Caco-2 (cell line): ENCODE measurements around the gene CARD6. TPM values are rescaled to one million over a fixed set of nuclear protein-coding genes. Genes with fewer than 3 reads are reported as not detected.

Experiments
- BruUV-seq: library from RNA; stranded (reverse); fragments of 400-500 nt; replicated peaks from 2 replicates; lab custom pipeline; 2021; lab: Mats Ljungman, UMichigan
- CTCF ChIA-PET: fragments of 300-600 bp; sonication (Branson Sonifier 250); formaldehyde crosslinking; loops from one replicate; lab custom pipeline; 2022; ENCODE audit warnings: antibody characterized with exemption; lab: Charles Lee
- POLR2A ChIA-PET: fragments of 300-600 bp; sonication (Branson Sonifier 250); formaldehyde crosslinking; loops from one replicate; lab custom pipeline; 2022; ENCODE audit warnings: antibody characterized with exemption; lab: Charles Lee
- DNase-seq, 2 experiments: peaks; one replicate each; pipeline versions ENCODE4 v3.0.0 to v3.0.0-alpha.2; 2020 to 2022
- H3K27me3 ChIP-seq: replicated peaks from 2 replicates; pipeline ENCODE4 v1.6.0; 2011; ENCODE audit warnings: low read length; ENCODE audit not compliant: control insufficient read depth, insufficient read depth
- H3K36me3 ChIP-seq: 2 replicates; pipeline ENCODE4 v1.5.1; 2011; ENCODE audit warnings: low read length; ENCODE audit not compliant: control insufficient read depth, insufficient read depth
- H3K4me1 ChIP-seq: fragments of 250-450 bp; sonication (Bioruptor Pico); 2 replicates; pipeline ENCODE4 v1.5.1; 2020; ENCODE audit warnings: mild to moderate bottlenecking
- H3K4me3 ChIP-seq: 2 replicates; pipeline ENCODE4 v1.5.1; 2011; ENCODE audit warnings: low read depth, mild to moderate bottlenecking, control low read depth, low read length
- H3K9me3 ChIP-seq: fragments of 250-450 bp; sonication (Bioruptor Pico); 2 replicates; pipeline ENCODE4 v1.5.1; 2020; ENCODE audit warnings: mild to moderate bottlenecking, moderate library complexity
- H3K27ac Mint-ChIP-seq: one replicate; pipeline ENCODE4 v1.8.0; 2022; ENCODE audit warnings: mixed read lengths; ENCODE audit not compliant: unreplicated experiment
- H3K27me3 Mint-ChIP-seq: one replicate; pipeline ENCODE4 v1.8.0; 2022; ENCODE audit warnings: mixed read lengths; ENCODE audit not compliant: insufficient read depth, unreplicated experiment
- H3K36me3 Mint-ChIP-seq: one replicate; pipeline ENCODE4 v1.8.0; 2022; ENCODE audit warnings: mild to moderate bottlenecking, mixed read lengths; ENCODE audit not compliant: insufficient read depth, unreplicated experiment
- H3K4me1 Mint-ChIP-seq: one replicate; pipeline ENCODE4 v1.8.0; 2022; ENCODE audit warnings: low read depth, mixed read lengths; ENCODE audit not compliant: unreplicated experiment
- H3K4me3 Mint-ChIP-seq: one replicate; pipeline ENCODE4 v1.8.0; 2022; ENCODE audit warnings: mild to moderate bottlenecking, moderate library complexity, mixed read lengths; ENCODE audit not compliant: unreplicated experiment
- H3K9me3 Mint-ChIP-seq: one replicate; pipeline ENCODE4 v1.8.0; 2022; ENCODE audit warnings: mixed read lengths; ENCODE audit not compliant: unreplicated experiment
- CTCF ChIP-seq, 2 experiments: fragments of 200-600 bp in 1 of 2; IDR thresholded peaks; 1 replicate in 1 of 2; 2 replicates in 1 of 2; pipeline versions ENCODE4 v1.5.1 to v1.8.0; 2011 to 2022; ENCODE audit warnings: antibody characterized with exemption in 1 of 2, control low read depth in 1 of 2, inconsistent platforms in 1 of 2, low read depth in 1 of 2, low read length in 1 of 2, mild to moderate bottlenecking in 1 of 2, moderate library complexity in 1 of 2; ENCODE audit not compliant: insufficient read depth in 1 of 2, severe bottlenecking in 1 of 2, unreplicated experiment in 1 of 2
- intact Hi-C: fragments of 100-400 bp; cut with micrococcal nuclease; formaldehyde crosslinking; loops from one replicate; pipeline ENCODE4 v1.10.0; 2022; ENCODE audit not compliant: unreplicated experiment
- total RNA-seq: library from RNA; stranded (reverse); gene quantifications from 2 replicates; pipeline ENCODE4 v1.2.3, GENCODE V29; 2022

CARD6 gene
- total RNA-seq, 1 experiment from 2014 or later, result 0.14 TPM

GRCh38 chr5:40873286-40873880, 32.2 kb downstream of the CARD6 start:
- Mint-ChIP-seq H3K36me3 (peaks cover 6% of the 10 kb centered on the region), H3K27me3 (no peaks in the 10 kb centered on the region), H3K27ac (no peak overlapping the region), H3K9me3 (peaks cover 17% of the 10 kb centered on the region), H3K4me1 (no peaks in the 10 kb centered on the region), H3K4me3 (no peak overlapping the region)
- Histone ChIP-seq H3K36me3 (no peaks in the 10 kb centered on the region), H3K9me3 (peaks cover 7% of the 10 kb centered on the region), H3K4me3 (no peak overlapping the region), H3K27me3 (no peaks in the 10 kb centered on the region), H3K4me1 (no peaks in the 10 kb centered on the region)
- POLR2A ChIA-PET, result no interaction called here
- no peak for TF ChIP-seq CTCF (IDR thresholded peaks at IDR 0.05; ENCODE audit: insufficient read depth in 1 of 2, low read depth in 1 of 2, low read length in 1 of 2, severe bottlenecking in 1 of 2, unreplicated experiment in 1 of 2)
- intact Hi-C loops, result loop anchor here (10.0 kb wide), 1 partner anchor 1159 kb away; no protein-coding TSS in a partner anchor
- no TSS peak for BruUV-seq
- CTCF ChIA-PET, result no interaction called here
- no peak for DNase-seq

GRCh38 chr5:40875958-40876357, 34.8 kb downstream of the CARD6 start:
- H3K27me3 ChIP-seq, result no peaks in the 10 kb centered on the region
- intact Hi-C loops, result loop anchor here (10.0 kb wide), 1 partner anchor 1161 kb away; no protein-coding TSS in a partner anchor
- CTCF ChIA-PET, result interaction anchor here (0.7 kb wide), 2 partner anchors 35 to 944 kb away, joined by 3 read pairs; partner anchors contain the start of gene CARD6
- Mint-ChIP-seq H3K27ac (no peak overlapping the region), H3K9me3 (peaks cover 17% of the 10 kb centered on the region), H3K36me3 (peaks cover 6% of the 10 kb centered on the region), H3K4me1 (no peaks in the 10 kb centered on the region), H3K27me3 (no peaks in the 10 kb centered on the region), H3K4me3 (no peak overlapping the region)
- H3K4me3 ChIP-seq, result no peak overlapping the region
- H3K9me3 ChIP-seq, result peaks cover 7% of the 10 kb centered on the region
- H3K36me3 ChIP-seq, result no peaks in the 10 kb centered on the region
- DNase-seq, result no peak
- no peak for TF ChIP-seq CTCF (IDR thresholded peaks at IDR 0.05; ENCODE audit: insufficient read depth in 1 of 2, low read depth in 1 of 2, low read length in 1 of 2, severe bottlenecking in 1 of 2, unreplicated experiment in 1 of 2)
- no peaks in the 10 kb centered on the region for H3K4me1 ChIP-seq
- POLR2A ChIA-PET, result no interaction called here
- BruUV-seq, result no TSS peak

GRCh38 chr5:40877371-40877988, 36.3 kb downstream of the CARD6 start:
- TF ChIP-seq CTCF (IDR thresholded peaks at IDR 0.05; ENCODE audit: insufficient read depth in 1 of 2, low read depth in 1 of 2, low read length in 1 of 2, severe bottlenecking in 1 of 2, unreplicated experiment in 1 of 2), result no peak
- H3K9me3 Mint-ChIP-seq, result peaks cover 26% of the 10 kb centered on the region
- no peaks in the 10 kb centered on the region for H3K27me3 Mint-ChIP-seq
- Histone ChIP-seq H3K36me3 (no peaks in the 10 kb centered on the region), H3K27me3 (no peaks in the 10 kb centered on the region), H3K4me1 (no peaks in the 10 kb centered on the region), H3K9me3 (peaks cover 14% of the 10 kb centered on the region), H3K4me3 (no peak overlapping the region)
- no TSS peak for BruUV-seq
- no peaks in the 10 kb centered on the region for H3K4me1 Mint-ChIP-seq
- peak overlapping the region; percentile 36 for H3K4me3 Mint-ChIP-seq
- POLR2A ChIA-PET, result no interaction called here
- CTCF ChIA-PET, result no interaction called here
- no peak for DNase-seq
- no peak overlapping the region for H3K27ac Mint-ChIP-seq
- peaks cover 6% of the 10 kb centered on the region for H3K36me3 Mint-ChIP-seq
- intact Hi-C loops, result loop anchor here (10.0 kb wide), 1 partner anchor 1163 kb away; no protein-coding TSS in a partner anchor
